ENCODE data around the gene MRPL9. TPM values are rescaled to one million over a fixed set of nuclear protein-coding genes. Genes with fewer than 3 reads are reported as not detected.

MRPL9 gene
- total RNA-seq, 6 experiments from 2014 or later: 91.4 to 116 (median 96.2) TPM

DNA sequence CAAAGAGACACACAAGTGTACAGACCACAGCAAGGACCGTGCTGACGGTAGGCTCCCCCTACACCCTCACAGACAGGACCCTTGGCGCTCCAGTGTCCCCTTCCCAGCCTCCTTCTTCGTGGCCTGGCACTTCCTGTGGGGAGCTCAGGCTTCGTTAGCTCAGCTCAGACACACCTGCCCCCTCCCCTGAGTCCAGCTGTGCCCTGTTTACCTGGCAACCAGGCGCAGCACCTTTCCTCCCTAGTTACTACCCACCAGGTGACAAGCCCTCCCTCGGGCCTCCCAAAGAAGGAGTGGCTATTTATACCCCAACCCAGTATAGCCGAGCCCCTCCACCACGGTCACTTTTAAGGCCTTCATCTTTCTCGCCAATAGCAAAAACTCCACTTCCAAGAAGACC lies 51.3 kb downstream of the MRPL9 start:
- H3K27me3 Mint-ChIP-seq (ENCODE audit: insufficient read depth): peaks cover 42% of the 10 kb centered on the region
- no peak for DNase-seq

DNA sequence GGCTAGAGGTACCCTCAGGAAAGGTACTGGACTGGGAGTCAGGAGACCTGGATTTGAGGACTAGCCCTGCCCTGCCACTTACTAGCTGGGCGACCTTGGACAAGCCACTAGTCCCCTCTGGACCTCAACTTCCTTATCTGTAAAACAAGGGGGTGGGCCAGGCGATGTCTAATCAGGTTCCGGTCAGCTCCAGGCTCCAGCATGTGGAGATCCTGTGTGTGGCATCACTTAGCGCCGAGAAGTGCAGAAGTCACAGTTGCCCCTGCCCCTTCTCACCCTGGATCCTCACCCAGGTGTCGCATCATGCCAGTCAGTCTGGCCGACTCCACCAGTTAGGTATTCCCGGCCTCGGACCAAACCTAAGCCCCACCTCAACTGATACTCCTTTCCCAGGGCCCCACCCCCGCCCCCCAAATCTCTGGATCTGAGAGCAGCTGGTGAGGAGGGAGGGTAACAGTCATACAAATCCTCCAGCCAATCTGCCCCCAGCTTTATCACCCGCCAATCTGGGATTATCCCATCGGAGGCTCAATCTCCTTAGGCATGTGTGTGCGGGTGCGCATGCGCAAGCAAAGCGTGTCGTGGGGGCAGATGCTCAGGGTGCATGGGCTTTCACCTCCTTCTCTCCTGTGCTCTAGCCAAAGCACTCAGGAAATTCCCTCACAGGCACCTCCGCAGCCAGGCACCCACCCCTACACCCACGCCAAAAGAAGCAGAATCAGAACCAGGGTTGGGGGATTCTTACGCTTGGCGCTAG lies 52.1 kb downstream of the MRPL9 start:
- no peak overlapping the region for H3K4me3 Mint-ChIP-seq
- H3K9me3 Mint-ChIP-seq: no peaks in the 10 kb centered on the region
- TF ChIP-seq, protein P1, sequence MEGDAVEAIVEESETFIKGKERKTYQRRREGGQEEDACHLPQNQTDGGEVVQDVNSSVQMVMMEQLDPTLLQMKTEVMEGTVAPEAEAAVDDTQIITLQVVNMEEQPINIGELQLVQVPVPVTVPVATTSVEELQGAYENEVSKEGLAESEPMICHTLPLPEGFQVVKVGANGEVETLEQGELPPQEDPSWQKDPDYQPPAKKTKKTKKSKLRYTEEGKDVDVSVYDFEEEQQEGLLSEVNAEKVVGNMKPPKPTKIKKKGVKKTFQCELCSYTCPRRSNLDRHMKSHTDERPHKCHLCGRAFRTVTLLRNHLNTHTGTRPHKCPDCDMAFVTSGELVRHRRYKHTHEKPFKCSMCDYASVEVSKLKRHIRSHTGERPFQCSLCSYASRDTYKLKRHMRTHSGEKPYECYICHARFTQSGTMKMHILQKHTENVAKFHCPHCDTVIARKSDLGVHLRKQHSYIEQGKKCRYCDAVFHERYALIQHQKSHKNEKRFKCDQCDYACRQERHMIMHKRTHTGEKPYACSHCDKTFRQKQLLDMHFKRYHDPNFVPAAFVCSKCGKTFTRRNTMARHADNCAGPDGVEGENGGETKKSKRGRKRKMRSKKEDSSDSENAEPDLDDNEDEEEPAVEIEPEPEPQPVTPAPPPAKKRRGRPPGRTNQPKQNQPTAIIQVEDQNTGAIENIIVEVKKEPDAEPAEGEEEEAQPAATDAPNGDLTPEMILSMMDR (IDR thresholded peaks at IDR 0.05): no peak
- no peaks in the 10 kb centered on the region for H3K36me3 Mint-ChIP-seq (ENCODE audit: low read depth)
- H3K4me1 Mint-ChIP-seq (ENCODE audit: low read depth): no peaks in the 10 kb centered on the region
- DNase-seq: no peak
- H3K27ac Mint-ChIP-seq: no peak overlapping the region
- H3K27me3 Mint-ChIP-seq (ENCODE audit: insufficient read depth): peaks cover 42% of the 10 kb centered on the region

More for the DNA sequence above, 51.3 kb downstream of the MRPL9 start:
- Mint-ChIP-seq H3K4me1 (ENCODE audit: low read depth) (0 out of 2 replicates have a peak, but pooled peaks cover 2% of the 10 kb centered on the region), H3K9me3 (no peaks in the 10 kb centered on the region), H3K4me3 (no peak overlapping the region), H3K27ac (no peak overlapping the region), H3K36me3 (ENCODE audit: low read depth) (no peaks in the 10 kb centered on the region)
- TF ChIP-seq, protein P1 (IDR thresholded peaks at IDR 0.05): no peak

DNA sequence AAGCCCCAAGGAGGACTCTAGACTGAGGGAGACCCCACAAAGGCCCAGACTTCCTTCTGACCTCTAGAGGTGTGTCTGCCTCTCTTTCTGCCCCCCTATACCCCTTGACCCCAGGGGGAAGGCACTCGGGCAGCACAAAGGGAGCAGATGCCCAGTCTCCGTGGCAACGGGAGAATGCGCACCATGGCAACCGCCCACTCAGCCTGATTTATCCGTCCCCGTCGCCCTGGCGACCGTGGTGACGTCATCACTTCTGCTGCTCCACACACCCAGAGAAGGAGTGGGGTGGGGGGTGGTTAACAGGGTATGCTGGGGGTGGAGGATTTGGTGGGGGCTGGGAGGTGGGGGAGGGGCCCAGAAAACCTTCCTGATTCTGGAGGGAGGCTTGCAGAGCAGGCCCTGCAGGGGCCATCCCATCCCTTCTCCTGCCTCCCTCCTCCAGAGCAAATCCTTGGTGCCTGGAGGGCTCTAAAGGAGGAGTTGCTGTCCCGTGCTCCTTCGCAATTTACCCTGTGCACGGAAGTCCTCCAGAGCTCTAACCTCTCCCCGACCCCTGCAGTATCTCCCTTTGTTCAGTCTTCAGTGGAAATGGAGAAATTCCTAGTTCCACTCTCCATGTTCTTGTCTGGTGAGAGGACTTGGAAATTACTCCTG lies 53.0 kb downstream of the MRPL9 start:
- H3K4me1 Mint-ChIP-seq (ENCODE audit: low read depth): no peaks in the 10 kb centered on the region
- DNase-seq: peak; percentile 12
- TF ChIP-seq, protein P1 (IDR thresholded peaks at IDR 0.05): no peak
- no peaks in the 10 kb centered on the region for H3K36me3 Mint-ChIP-seq (ENCODE audit: low read depth)
- no peak overlapping the region for H3K27ac Mint-ChIP-seq
- peaks cover 37% of the 10 kb centered on the region for H3K27me3 Mint-ChIP-seq (ENCODE audit: insufficient read depth)
- H3K9me3 Mint-ChIP-seq: no peaks in the 10 kb centered on the region
- no peak overlapping the region for H3K4me3 Mint-ChIP-seq

Other genes with a start within 250 kb of the MRPL9 start
- gene TUFT1, start 223.2 kb downstream of the MRPL9 start, total RNA-seq (2021; fragmentation: NEBNext Ultra II Directional; extraction: Animal tissue kit (Norgen Biotek cat#: 25700)): 10 to 100 TPM in 2 of 6 experiments, 1 to 10 TPM in 4; 6.5 to 20.2 (median 7.3) TPM
- gene SNX27, start 151.4 kb downstream of the MRPL9 start, total RNA-seq (2021; fragmentation: NEBNext Ultra II Directional; extraction: Animal tissue kit (Norgen Biotek cat#: 25700)): 10 to 100 TPM; 29.2 to 31.8 (median 31.0) TPM
- gene CELF3, start 46.7 kb downstream of the MRPL9 start, total RNA-seq (2021; fragmentation: NEBNext Ultra II Directional; extraction: Animal tissue kit (Norgen Biotek cat#: 25700)): not detected
- gene RIIAD1, start 42.0 kb downstream of the MRPL9 start, total RNA-seq (2021; fragmentation: NEBNext Ultra II Directional; extraction: Animal tissue kit (Norgen Biotek cat#: 25700)): not detected
- gene TDRKH, start 27.0 kb upstream of the MRPL9 start, total RNA-seq (2021; fragmentation: NEBNext Ultra II Directional; extraction: Animal tissue kit (Norgen Biotek cat#: 25700)): 1 to 10 TPM; 1.1 to 2.0 (median 1.5) TPM
- not detected for gene LINGO4, start 41.9 kb upstream of the MRPL9 start, total RNA-seq (2021; fragmentation: NEBNext Ultra II Directional; extraction: Animal tissue kit (Norgen Biotek cat#: 25700))
- gene RORC, start 68.3 kb upstream of the MRPL9 start, total RNA-seq (2021; fragmentation: NEBNext Ultra II Directional; extraction: Animal tissue kit (Norgen Biotek cat#: 25700)): not detected
- gene C2CD4D, start 76.3 kb upstream of the MRPL9 start, total RNA-seq (2021; fragmentation: NEBNext Ultra II Directional; extraction: Animal tissue kit (Norgen Biotek cat#: 25700)): not detected
- gene THEM5, start 90.2 kb upstream of the MRPL9 start, total RNA-seq (2021; fragmentation: NEBNext Ultra II Directional; extraction: Animal tissue kit (Norgen Biotek cat#: 25700)): not detected
- gene THEM4, start 146.0 kb upstream of the MRPL9 start, total RNA-seq (2021; fragmentation: NEBNext Ultra II Directional; extraction: Animal tissue kit (Norgen Biotek cat#: 25700)): 10 to 100 TPM in 1 of 6 experiments, 1 to 10 TPM in 5; 8.0 to 10.1 (median 9.3) TPM
- gene S100A10, start 230.4 kb upstream of the MRPL9 start, total RNA-seq (2021; fragmentation: NEBNext Ultra II Directional; extraction: Animal tissue kit (Norgen Biotek cat#: 25700)): 100 to 1,000 TPM; 390 to 518 (median 442) TPM